Mesothelial cell of epicardium (in vitro differentiated cells): ENCODE measurements around the gene HIRIP3. TPM values are rescaled to one million over a fixed set of nuclear protein-coding genes. Genes with fewer than 3 reads are reported as not detected.

Experiments
- DNase-seq, 2 experiments: peaks; one replicate each; pipeline ENCODE4 v3.0.0; 2021; ENCODE audit warnings: low spot score in 2 of 2; ENCODE audit not compliant: unreplicated experiment in 2 of 2
- H3K27ac Mint-ChIP-seq: 2 replicates; pipeline ENCODE4 v1.8.0; 2021; ENCODE audit warnings: mixed read lengths
- H3K27me3 Mint-ChIP-seq: 2 replicates; pipeline ENCODE4 v1.8.0; 2021; ENCODE audit warnings: low read depth, mixed read lengths
- H3K36me3 Mint-ChIP-seq: 2 replicates; pipeline ENCODE4 v1.8.0; 2021; ENCODE audit warnings: mixed read lengths
- H3K4me1 Mint-ChIP-seq: 2 replicates; pipeline ENCODE4 v1.8.0; 2021; ENCODE audit warnings: mixed read lengths
- H3K4me3 Mint-ChIP-seq: 2 replicates; pipeline ENCODE4 v1.8.0; 2021; ENCODE audit warnings: mild to moderate bottlenecking, moderate library complexity, mixed read lengths
- H3K9me3 Mint-ChIP-seq: 2 replicates; pipeline ENCODE4 v1.8.0; 2021; ENCODE audit warnings: mixed read lengths
- total RNA-seq: library from RNA; stranded (reverse); gene quantifications from 3 replicates; pipeline ENCODE4 v1.2.1, GENCODE V29; 2021
- TF ChIP-seq, protein P1 (sequence below): fragments of 200-600 bp; sonication (generic); IDR thresholded peaks from one replicate; pipeline ENCODE4 v1.5.0; 2021; ENCODE audit warnings: antibody characterized with exemption; ENCODE audit not compliant: unreplicated experiment

The HIRIP3 gene
- total RNA-seq, 1 donor from 2014 or later = 9.7 TPM

DNA sequence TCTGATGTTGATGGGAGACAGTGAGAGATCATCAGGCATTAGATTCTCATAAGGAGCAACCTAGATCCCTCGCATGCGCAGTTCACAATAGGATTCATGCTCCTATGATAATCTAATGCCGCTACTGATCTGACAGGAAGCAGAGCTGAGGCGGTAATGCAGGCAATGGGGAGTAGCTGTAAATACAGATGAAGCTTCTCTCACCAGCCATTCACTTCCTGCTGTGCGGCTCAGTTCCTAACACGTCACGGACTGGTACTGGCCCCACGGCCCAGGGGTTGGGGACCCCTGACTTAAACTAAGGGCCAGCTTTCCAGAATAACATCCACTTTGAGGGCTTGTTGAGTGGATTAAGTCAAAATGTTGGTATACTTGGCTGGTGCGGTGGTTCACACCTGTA, 36.1 kb downstream of the HIRIP3 start:
- H3K36me3 Mint-ChIP-seq = peaks cover 3% of the 10 kb centered on the region
- H3K4me3 Mint-ChIP-seq = no peak overlapping the region
- H3K9me3 Mint-ChIP-seq = no peaks in the 10 kb centered on the region
- no peaks in the 10 kb centered on the region for H3K27me3 Mint-ChIP-seq
- DNase-seq = no peak
- no peak overlapping the region for H3K27ac Mint-ChIP-seq
- TF ChIP-seq, protein P1, sequence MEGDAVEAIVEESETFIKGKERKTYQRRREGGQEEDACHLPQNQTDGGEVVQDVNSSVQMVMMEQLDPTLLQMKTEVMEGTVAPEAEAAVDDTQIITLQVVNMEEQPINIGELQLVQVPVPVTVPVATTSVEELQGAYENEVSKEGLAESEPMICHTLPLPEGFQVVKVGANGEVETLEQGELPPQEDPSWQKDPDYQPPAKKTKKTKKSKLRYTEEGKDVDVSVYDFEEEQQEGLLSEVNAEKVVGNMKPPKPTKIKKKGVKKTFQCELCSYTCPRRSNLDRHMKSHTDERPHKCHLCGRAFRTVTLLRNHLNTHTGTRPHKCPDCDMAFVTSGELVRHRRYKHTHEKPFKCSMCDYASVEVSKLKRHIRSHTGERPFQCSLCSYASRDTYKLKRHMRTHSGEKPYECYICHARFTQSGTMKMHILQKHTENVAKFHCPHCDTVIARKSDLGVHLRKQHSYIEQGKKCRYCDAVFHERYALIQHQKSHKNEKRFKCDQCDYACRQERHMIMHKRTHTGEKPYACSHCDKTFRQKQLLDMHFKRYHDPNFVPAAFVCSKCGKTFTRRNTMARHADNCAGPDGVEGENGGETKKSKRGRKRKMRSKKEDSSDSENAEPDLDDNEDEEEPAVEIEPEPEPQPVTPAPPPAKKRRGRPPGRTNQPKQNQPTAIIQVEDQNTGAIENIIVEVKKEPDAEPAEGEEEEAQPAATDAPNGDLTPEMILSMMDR = no peak
- H3K4me1 Mint-ChIP-seq = peaks cover 12% of the 10 kb centered on the region

DNA sequence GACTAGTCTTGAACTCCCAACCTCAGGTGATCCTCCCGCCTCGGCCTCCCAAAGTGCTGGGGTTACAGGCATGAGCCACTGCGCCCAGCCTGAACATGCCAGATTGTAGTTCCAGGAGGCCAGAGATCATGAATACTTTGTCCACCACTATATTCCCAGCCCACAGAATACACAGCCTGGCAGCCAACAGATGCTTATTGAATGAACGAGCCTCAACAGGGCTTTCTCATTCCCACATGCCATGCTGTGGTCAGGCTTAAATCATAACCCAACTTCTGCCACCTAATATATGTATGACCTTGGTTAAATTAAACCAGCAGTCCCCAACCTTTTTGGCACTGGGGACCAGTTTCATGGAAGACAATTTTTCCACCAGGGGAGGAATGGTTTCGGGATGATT, 36.7 kb downstream of the HIRIP3 start:
- H3K36me3 Mint-ChIP-seq = peaks cover 3% of the 10 kb centered on the region
- DNase-seq = no peak
- H3K4me1 Mint-ChIP-seq = peaks cover 12% of the 10 kb centered on the region
- no peaks in the 10 kb centered on the region for H3K27me3 Mint-ChIP-seq
- H3K4me3 Mint-ChIP-seq = no peak overlapping the region
- H3K27ac Mint-ChIP-seq = no peak overlapping the region
- no peaks in the 10 kb centered on the region for H3K9me3 Mint-ChIP-seq
- TF ChIP-seq, protein P1 = no peak

DNA sequence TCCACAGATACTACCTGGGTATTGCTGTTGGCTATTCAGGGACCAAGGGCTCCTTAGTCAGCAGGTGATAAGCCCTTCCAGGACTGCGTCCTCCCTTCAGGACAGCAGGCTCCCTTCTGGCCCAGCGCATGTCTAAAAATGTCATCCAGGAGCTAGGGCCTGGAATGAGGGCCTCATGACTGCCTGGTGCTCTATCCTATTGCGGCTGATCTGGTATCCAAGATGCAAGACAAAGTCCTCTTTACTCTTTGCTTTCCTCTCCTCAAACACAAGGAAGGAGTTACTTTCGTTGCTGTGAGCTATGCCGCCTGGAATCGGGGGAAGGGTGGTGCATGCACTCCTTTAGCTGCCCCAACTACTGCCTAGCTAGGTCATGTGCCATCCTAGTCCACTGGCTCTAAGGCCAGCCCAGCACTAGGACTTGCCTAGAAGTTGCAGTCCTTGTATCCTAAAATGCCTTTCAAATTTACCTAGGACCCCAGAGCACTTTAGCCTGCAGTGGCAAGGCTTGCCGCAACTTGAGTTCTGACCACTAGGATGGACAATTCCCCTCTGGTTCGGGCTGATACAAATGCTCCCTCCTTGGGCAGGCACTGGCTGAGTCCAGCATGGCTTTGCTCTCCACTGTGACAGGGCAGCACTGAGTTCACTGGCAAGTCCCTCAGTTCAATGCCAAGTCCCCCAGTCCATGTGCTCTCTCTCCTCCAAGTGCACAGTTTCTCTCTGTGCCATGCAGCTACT, 43.6 kb downstream of the HIRIP3 start:
- no peak overlapping the region for H3K4me3 Mint-ChIP-seq
- TF ChIP-seq, protein P1 = no peak
- no peak for DNase-seq
- no peak overlapping the region for H3K27ac Mint-ChIP-seq
- no peaks in the 10 kb centered on the region for H3K27me3 Mint-ChIP-seq
- H3K9me3 Mint-ChIP-seq = peaks cover 13% of the 10 kb centered on the region
- no peaks in the 10 kb centered on the region for H3K4me1 Mint-ChIP-seq
- H3K36me3 Mint-ChIP-seq = no peaks in the 10 kb centered on the region

DNA sequence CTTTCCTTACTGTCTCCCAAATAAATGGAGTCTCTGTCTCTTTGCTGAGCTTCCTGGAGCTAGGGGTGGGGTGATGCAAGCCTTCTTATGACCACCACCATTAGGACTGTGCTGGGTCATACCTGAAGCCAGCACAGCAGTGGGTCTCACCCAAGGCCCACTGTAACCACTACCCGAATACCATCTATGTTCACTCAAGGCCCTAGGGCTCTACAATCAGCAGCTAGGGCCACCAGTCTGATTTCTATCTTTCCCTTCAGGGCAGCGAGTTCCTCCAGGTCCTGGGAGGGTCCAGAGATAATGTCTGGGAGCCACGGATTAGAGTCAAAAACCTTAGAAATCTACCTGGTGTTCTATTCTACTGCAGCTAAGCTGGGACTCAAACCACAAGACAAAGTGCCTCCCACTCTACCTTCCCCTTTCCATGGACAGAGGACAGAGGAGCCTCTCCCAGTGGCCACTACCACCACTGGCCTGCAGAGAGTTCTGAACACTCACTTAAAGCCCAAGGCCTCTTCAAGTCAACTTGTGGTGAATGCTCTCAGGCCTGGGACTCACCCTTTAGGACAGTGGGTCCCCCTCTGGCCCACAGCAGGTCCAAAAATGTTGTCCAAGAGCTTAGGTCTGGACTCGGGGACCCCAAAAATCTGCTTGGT, 44.5 kb downstream of the HIRIP3 start:
- Mint-ChIP-seq H3K4me1 (no peaks in the 10 kb centered on the region), H3K27ac (no peak overlapping the region), H3K4me3 (no peak overlapping the region), H3K36me3 (no peaks in the 10 kb centered on the region), H3K27me3 (no peaks in the 10 kb centered on the region), H3K9me3 (peaks cover 13% of the 10 kb centered on the region)
- TF ChIP-seq, protein P1 = no peak
- no peak for DNase-seq

DNA sequence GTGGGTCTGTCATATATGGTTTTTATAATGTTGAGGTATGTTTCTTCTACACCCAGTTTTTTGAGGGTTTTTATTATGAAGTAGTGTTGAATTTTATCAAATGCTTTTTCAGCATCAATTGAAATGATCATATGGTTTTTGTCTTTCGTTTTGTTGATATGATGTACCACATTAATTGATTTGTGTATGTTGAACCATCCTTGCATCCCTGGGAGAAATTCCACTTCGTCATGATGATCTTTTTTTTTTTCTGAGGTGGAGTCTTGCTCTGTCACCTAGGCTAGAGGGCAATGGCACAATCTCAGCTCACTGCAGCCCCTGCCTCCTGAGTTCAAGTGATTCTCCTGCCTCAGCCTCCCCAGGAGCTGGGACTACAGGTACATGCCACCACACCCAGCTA, 47.5 kb downstream of the HIRIP3 start:
- Mint-ChIP-seq H3K9me3 (peaks cover 13% of the 10 kb centered on the region), H3K27ac (no peak overlapping the region), H3K27me3 (no peaks in the 10 kb centered on the region), H3K4me1 (peaks cover 16% of the 10 kb centered on the region), H3K36me3 (no peaks in the 10 kb centered on the region), H3K4me3 (no peak overlapping the region)
- DNase-seq = no peak
- TF ChIP-seq, protein P1 = no peak
